PC-9 (cell line): ENCODE data around the gene PDE4B. TPM values are rescaled to one million over a fixed set of nuclear protein-coding genes. Genes with fewer than 3 reads are reported as not detected.

Source experiments
- BruUV-seq: library from RNA; stranded (reverse); fragments of 400-500 nt; replicated peaks from 2 replicates; lab custom pipeline; 2021; lab: Mats Ljungman, UMichigan
- CTCF ChIA-PET: fragments of 300-600 bp; sonication (Branson Sonifier 250); formaldehyde crosslinking; loops from one replicate; lab custom pipeline; 2022; ENCODE audit warnings: antibody characterized with exemption; lab: Charles Lee
- POLR2A ChIA-PET: fragments of 300-600 bp; sonication (Branson Sonifier 250); formaldehyde crosslinking; loops from one replicate; lab custom pipeline; 2022; ENCODE audit warnings: antibody characterized with exemption; ENCODE audit not compliant: unreplicated experiment; lab: Charles Lee
- DNase-seq, 2 experiments: peaks; one replicate each; pipeline versions ENCODE4 v3.0.0 to v3.0.0-alpha.2; 2015 to 2022; ENCODE audit warnings: mixed read lengths in 1 of 2
- H2AFZ ChIP-seq: fragments of 200-600 bp; sonication (generic); 2 replicates; pipeline ENCODE4 v1.8.1; 2017; ENCODE audit warnings: antibody characterized with exemption
- H3F3A ChIP-seq: fragments of 200-600 bp; sonication (generic); 2 replicates; pipeline ENCODE4 v1.8.1; 2017; ENCODE audit warnings: antibody characterized with exemption, mild to moderate bottlenecking, low read depth; ENCODE audit not compliant: insufficient read depth
- H3K27ac ChIP-seq: fragments of 200-600 bp; sonication (generic); 2 replicates; pipeline ENCODE4 v1.6.1; 2016; ENCODE audit warnings: mixed run types
- H3K27me3 ChIP-seq: fragments of 200-600 bp; sonication (generic); 2 replicates; pipeline ENCODE4 v1.6.1; 2016; ENCODE audit warnings: low read depth, mixed run types; ENCODE audit not compliant: insufficient read depth
- H3K36me3 ChIP-seq: fragments of 200-600 bp; sonication (generic); 2 replicates; pipeline ENCODE4 v1.6.1; 2016; ENCODE audit warnings: low read depth, mixed run types
- H3K4me1 ChIP-seq: fragments of 200-600 bp; sonication (generic); replicated peaks from 2 replicates; pipeline ENCODE4 v1.6.1; 2016; ENCODE audit warnings: mixed run types; ENCODE audit not compliant: insufficient read depth
- H3K4me2 ChIP-seq: fragments of 200-600 bp; sonication (generic); 2 replicates; pipeline ENCODE4 v1.6.1; 2017; ENCODE audit warnings: mixed run types
- H3K4me3 ChIP-seq: fragments of 200-600 bp; sonication (generic); 2 replicates; pipeline ENCODE4 v1.6.1; 2016; ENCODE audit warnings: mixed run types
- H3K79me2 ChIP-seq: fragments of 200-600 bp; sonication (generic); 2 replicates; pipeline ENCODE4 v1.6.1; 2017; ENCODE audit warnings: low read depth, mixed run types
- H3K9me2 ChIP-seq: fragments of 200-600 bp; sonication (generic); 2 replicates; pipeline ENCODE4 v1.8.1; 2017; ENCODE audit warnings: mild to moderate bottlenecking; ENCODE audit not compliant: insufficient read depth
- H3K9me3 ChIP-seq: fragments of 200-600 bp; sonication (generic); 2 replicates; pipeline ENCODE4 v1.8.1; 2016; ENCODE audit warnings: low read depth; ENCODE audit not compliant: insufficient read depth
- H4K20me1 ChIP-seq: fragments of 200-600 bp; sonication (generic); 2 replicates; pipeline ENCODE4 v1.8.1; 2017; ENCODE audit not compliant: insufficient read depth
- CTCF ChIP-seq: fragments of 200-600 bp; sonication (generic); conservative IDR thresholded peaks from 2 replicates; pipeline ENCODE4 v1.6.1; 2017; ENCODE audit warnings: mixed run types, antibody characterized with exemption, mild to moderate bottlenecking, moderate library complexity
- EZH2 ChIP-seq: fragments of 200-600 bp; sonication (generic); IDR thresholded peaks from 2 replicates; pipeline ENCODE4 v1.8.0; 2017; ENCODE audit warnings: antibody characterized with exemption, low read depth
- intact Hi-C: fragments of 100-400 bp; cut with micrococcal nuclease; formaldehyde crosslinking; loops from one replicate; pipeline ENCODE4 v1.10.0; 2022; ENCODE audit not compliant: unreplicated experiment
- total RNA-seq: library from RNA; stranded (reverse); gene quantifications from 2 replicates; pipeline ENCODE4 v1.2.3, GENCODE V29; 2021

PDE4B gene
- total RNA-seq, 1 experiment from 2014 or later, result 1.3 TPM

GRCh38 chr1:66159800-66160199 is 367.1 kb downstream of the PDE4B start:
- intact Hi-C loops, result no loop called here
- H3K27ac ChIP-seq, result no peak overlapping the region
- H3K36me3 ChIP-seq, result no peaks in the 10 kb centered on the region
- no peaks in the 10 kb centered on the region for H3K9me3 ChIP-seq
- H3K27me3 ChIP-seq, result no peaks in the 10 kb centered on the region
- no peak overlapping the region for H3K4me2 ChIP-seq
- H3K4me1 ChIP-seq, result no peaks in the 10 kb centered on the region
- H3K4me3 ChIP-seq, result no peak overlapping the region
- no TSS peak for BruUV-seq
- no peaks in the 10 kb centered on the region for H3K79me2 ChIP-seq
- CTCF ChIA-PET, result no interaction called here
- H2AFZ ChIP-seq, result no peak overlapping the region
- no peaks in the 10 kb centered on the region for H3F3A ChIP-seq
- no peaks in the 10 kb centered on the region for H3K9me2 ChIP-seq
- H4K20me1 ChIP-seq, result no peaks in the 10 kb centered on the region
- TF ChIP-seq EZH2 (no peak), CTCF (no peak)
- POLR2A ChIA-PET, result no interaction called here
- no peak for DNase-seq

GRCh38 chr1:66160719-66161118 is 368.0 kb downstream of the PDE4B start:
- H3K9me3 ChIP-seq, result no peaks in the 10 kb centered on the region
- H3K36me3 ChIP-seq, result no peaks in the 10 kb centered on the region
- no peak overlapping the region for H3K4me2 ChIP-seq
- no TSS peak for BruUV-seq
- H3K4me1 ChIP-seq, result no peaks in the 10 kb centered on the region
- intact Hi-C loops, result no loop called here
- H3K27me3 ChIP-seq, result no peaks in the 10 kb centered on the region
- H3K9me2 ChIP-seq, result no peaks in the 10 kb centered on the region
- POLR2A ChIA-PET, result no interaction called here
- H3K27ac ChIP-seq, result no peak overlapping the region
- no peaks in the 10 kb centered on the region for H3F3A ChIP-seq
- no peak for TF ChIP-seq CTCF
- H2AFZ ChIP-seq, result no peak overlapping the region
- H4K20me1 ChIP-seq, result no peaks in the 10 kb centered on the region
- CTCF ChIA-PET, result no interaction called here
- H3K4me3 ChIP-seq, result no peak overlapping the region
- no peak for DNase-seq
- no peaks in the 10 kb centered on the region for H3K79me2 ChIP-seq

GRCh38 chr1:66166753-66167152 is 374.1 kb downstream of the PDE4B start:
- no peak overlapping the region for H2AFZ ChIP-seq
- H3K4me3 ChIP-seq, result no peak overlapping the region
- no TSS peak for BruUV-seq
- no peaks in the 10 kb centered on the region for H3K9me2 ChIP-seq
- H3K36me3 ChIP-seq, result no peaks in the 10 kb centered on the region
- TF ChIP-seq CTCF, result no peak
- TF ChIP-seq EZH2, result no peak
- intact Hi-C loops, result no loop called here
- DNase-seq, result no peak
- H3K9me3 ChIP-seq, result no peaks in the 10 kb centered on the region
- H3F3A ChIP-seq, result no peaks in the 10 kb centered on the region
- no peaks in the 10 kb centered on the region for H4K20me1 ChIP-seq
- H3K4me1 ChIP-seq, result no peaks in the 10 kb centered on the region
- ChIA-PET POLR2A (no interaction called here), CTCF (no interaction called here)
- no peaks in the 10 kb centered on the region for H3K27me3 ChIP-seq
- no peaks in the 10 kb centered on the region for H3K79me2 ChIP-seq
- H3K27ac ChIP-seq, result no peak overlapping the region
- H3K4me2 ChIP-seq, result no peak overlapping the region
